Hippocampal formation (tissue), 2 donors: Measurements from ENCODE around the gene WDR93.

Source experiments
- DNase-seq, 2 donors: peaks; one replicate each; lab custom pipeline; 2025; lab: John Stamatoyannopoulos, UW

The WDR93 gene

GRCh38 chr15:89690276-89691218 lies at the start of gene WDR93, which contains the start of gene PEX11A:
Gene WDR93, plus strand, starts transcription at chr15:89690811. Its CDS starts 10,936 bp downstream, at chr15:89701747.
Gene PEX11A, minus strand, starts transcription at chr15:89690754. Its CDS starts 122 bp downstream, at chr15:89690632.
- DNase-seq = peak; percentile 20 to 45

DNA sequence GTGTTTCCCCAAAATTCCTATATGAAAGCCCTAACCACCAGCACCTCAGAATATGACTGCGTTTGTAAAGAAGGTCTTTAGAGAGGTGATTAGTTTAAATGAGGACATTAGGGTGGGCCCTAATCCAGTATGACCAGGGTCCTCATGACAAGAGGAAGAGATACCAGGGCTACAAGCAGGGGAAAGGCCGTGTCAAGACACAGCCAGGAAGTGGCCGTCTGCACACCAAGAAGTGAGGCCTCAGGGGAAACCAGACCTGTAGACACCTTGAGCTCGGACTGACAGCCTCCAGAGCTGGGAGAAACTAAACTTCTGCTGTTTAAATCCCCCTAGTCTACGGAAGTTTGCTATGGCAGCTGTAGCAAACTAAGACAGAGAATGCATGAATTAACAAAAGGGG lies 49.6 kb upstream of the WDR93 start:
- DNase-seq = no peak

- DNase-seq = no peak
Observed at GRCh38 chr15:89642106-89642505, 48.5 kb upstream of the WDR93 start.

- no peak for DNase-seq
Observed at GRCh38 chr15:89645680-89646079, 44.9 kb upstream of the WDR93 start.

DNA sequence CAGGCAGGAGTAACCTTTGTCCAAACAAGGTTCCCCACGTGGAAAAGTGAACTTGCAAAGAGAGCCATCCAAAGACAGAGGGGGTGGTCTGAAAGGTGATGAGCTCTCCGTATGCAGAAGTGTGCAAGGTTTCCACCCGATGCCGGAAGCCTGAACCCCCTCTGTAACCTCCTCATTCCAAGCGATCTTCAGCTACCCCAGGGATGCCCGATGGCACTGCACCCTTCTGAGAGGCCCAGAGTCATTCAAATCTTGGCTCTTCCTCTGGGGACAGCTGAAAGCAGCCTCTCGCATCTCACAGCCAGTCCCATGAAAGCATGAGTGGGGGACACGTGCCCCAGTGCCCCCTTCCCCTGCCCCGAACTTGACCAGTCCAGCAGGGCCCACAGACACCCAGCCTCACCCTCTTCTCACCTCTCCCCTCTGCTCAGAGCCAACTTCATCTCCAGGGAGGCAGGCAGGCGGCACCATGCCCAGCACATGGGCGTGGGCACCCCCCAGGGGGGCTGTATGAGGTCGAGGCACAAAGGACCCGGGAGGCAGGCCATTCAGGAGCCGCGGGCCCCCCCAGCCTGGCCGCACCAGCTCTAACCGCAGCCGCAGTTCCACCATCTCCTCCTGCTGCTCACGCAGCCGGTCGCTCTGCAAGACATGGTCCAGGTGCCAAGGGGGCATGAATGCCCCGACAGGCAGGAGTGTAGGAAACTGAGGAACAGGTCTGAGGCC lies 44.0 kb upstream of the WDR93 start:
- DNase-seq = no peak

DNA sequence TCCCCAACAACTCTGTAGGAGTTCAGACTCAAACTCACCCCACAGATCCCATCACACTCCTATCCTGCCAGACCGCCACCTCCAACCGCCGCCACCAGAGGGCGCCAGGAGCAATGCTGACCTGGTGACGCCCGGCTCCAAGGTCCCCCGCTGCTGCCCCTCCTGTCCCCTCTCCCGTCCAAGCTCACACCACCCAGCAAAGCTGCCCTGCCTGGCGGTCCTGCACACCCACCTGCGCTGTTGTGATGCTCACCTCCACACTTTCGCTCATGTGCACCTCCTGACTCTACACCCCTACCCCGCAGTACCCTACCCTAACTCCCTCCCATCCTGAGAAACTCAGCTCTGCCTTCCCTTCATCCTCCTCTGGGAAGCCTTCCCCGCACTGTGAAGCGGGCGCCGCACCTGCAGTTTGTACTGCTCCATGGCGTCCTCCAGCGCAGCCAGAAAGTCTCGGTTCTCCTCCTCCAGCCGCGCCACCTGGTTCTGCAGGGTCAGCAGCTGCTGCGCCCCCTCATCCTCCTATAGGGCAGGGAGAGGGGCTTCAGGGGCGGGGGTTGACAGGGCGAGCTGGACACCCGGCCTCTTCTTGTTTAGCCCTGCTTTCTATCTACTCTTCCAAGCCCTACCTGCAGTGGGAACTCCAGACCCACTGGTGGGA lies 43.3 kb upstream of the WDR93 start:
- peak in 1 of 2 donors; percentile 14 for DNase-seq

DNA sequence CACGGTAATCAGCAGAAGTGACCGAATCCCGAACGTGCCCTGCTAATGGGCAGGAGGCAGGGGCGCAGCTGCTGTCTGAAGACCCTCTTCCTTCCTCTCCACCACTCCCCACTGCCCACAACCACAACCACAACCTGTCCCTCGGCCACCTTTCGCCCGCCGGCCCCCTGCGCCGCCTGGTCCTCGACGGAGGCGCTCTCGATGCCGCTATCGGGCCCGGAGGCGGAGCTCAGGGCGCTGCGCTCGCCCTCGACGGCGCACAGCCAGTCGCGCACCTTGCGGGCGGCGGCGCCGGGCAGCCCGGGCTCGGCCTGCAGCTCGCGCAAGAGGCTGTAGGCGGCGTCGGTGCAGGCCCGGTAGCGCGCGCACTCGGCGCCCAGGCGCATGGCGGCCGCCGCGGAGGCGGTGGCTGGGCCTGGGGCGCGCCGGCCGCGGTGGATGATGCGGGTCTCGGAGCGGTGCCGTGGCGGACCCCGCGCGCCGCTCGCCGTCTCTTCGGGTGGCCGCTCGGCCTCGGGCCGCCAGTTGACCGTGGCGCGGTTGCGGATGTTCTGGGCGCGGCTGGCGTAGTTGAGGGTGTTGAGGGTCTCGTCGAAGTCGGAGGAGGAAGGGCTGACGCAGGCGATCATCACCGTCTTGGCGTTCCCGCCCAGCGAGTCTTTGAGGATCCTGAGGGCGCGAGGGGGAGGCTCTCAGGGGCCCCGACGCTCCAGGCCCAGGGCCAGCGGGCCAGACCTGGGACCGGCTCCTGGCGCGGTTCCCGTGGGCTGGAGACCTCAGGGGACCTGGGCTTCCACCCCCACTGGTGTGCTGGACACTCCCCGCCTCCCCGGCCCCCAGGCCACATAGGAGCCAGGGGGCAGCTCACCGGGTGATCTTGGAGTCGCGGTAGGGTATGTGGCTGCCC lies 42.3 kb upstream of the WDR93 start:
- no peak for DNase-seq

- DNase-seq = no peak
Observed at GRCh38 chr15:89649013-89649625, 41.5 kb upstream of the WDR93 start.

GRCh38 chr15:89649716-89650115 lies 40.9 kb upstream of the WDR93 start:
- DNase-seq = no peak

GRCh38 chr15:89652131-89652530 lies 38.5 kb upstream of the WDR93 start:
- DNase-seq = no peak

DNA sequence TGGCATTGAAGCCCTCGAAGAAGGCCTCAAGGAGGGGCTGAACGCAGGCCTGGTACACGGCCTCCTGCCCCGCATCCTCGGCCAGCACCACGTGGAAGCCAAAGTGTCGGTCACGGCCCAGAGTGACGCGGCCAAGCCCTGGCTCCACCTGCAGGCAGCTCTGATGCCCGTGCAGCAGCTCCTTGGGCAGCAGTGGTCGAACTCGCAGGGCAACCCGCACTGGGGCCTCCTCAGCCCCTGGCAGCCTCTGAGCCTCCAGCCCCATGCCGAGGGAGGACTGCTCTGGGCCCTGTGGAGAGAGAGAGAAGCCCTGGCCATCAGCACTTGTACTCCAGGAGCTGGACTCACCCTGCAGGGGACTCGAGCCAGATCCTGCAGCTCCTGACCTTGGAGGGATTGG lies 37.9 kb upstream of the WDR93 start:
- no peak for DNase-seq

GRCh38 chr15:89653578-89653977 lies 37.0 kb upstream of the WDR93 start:
- no peak for DNase-seq

DNA sequence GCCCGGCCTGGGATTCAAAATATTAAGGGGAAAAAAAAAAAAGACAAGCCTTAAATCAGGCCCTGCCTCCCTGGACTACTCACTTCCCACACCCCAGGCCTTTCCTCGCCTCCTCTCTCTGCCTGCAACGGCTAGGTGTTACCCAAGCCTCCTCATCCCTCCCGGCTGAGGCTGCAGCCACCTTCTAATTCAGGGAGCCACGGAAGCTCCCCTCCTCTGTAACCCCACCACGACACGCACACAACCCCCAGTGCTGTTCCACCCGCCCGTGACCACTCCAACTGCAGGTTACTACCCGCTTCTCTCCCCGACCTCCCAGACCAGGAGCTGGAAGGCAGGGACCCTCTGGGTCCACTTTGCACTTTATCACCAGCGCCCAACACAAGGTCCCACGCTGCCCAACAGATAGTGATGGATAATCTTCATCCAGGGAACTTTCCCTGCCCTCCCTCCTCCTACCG lies 36.3 kb upstream of the WDR93 start:
- no peak for DNase-seq

DNA sequence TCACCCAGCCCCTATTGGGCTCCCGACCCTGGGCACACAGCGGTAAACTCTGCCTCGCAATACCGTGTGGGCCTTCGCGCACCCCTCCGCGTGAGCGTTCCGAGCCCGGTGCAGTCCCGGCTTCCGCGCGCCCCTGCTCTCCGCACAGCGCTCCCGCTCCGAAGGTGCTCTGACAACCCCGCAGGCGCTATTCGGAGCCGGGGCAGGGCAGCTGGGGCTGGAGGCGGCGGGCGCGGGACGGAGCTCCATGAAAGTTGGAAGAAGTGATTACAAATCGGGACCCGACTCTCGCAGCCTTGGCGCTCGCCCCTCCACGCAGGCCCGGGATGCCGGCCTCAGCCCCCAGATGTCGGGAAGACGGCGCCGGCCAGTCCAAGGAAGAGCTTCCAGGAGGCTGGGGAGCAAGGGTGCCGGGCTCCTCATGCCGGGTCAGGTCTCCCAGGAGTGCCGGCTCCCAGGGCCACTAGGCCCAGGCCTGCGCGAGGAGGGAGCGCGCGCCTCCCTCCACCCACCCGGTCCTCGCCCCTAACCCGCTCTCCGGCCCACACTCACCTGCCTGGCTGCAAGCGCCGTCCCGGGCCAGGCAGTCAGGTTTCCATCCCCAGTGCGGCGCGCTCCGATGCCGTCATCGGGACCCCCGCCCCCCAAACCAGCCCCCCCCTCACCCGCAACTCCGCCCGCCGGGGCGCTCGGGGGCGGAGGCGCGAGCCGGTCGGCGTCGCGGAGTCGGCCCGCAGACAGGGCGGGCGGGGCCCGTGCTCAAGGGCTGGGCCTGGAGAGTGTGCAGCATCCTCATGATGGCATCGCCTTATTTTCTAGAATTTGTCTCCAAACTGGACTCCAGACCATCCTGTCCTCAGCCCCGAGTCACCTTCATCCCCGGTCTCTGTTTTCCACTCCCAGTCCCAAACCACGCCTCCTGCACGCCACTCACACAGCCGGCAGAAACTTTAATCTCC lies 35.5 kb upstream of the WDR93 start, which contains the start of gene KIF7:
KIF7 (minus strand) TSS at position 621 of the 959 bp plus-strand sequence. CDS start 2,537 bp downstream, outside the sequence.
- no peak for DNase-seq

DNA sequence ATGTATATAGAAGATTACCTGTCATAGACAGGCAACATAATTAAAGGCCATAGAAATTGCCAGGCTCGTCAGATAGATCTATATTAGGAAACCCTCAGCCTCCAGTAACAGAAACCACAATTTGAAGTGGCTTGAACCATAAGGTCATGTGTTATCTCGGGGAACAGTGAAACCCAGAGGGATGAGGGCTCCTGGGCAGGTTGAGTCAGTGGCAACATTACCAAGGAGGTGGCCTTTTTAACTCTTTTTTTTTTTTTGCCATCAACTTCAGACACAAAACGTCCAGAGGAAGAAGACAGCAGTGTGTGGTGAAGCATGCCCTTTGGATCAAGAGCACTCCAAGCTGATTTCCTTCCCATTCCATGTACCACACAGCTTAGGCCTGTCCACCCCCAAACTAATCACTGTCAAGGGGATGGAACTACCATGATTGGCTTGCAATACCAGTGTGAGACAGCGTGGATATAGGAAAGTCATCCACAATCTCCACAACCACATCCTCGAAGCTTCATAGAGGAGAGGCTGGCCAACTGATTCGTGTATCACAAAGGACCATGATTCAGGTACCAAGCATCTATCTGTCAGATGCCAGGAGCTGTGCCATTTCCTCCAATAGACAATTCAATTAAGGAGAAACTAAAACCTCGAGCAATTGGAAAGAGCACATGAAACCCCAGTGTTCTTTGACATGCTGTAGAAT lies 34.3 kb upstream of the WDR93 start:
- no peak for DNase-seq

- no peak for DNase-seq
Observed at GRCh38 chr15:89657686-89658200, 32.9 kb upstream of the WDR93 start.

DNA sequence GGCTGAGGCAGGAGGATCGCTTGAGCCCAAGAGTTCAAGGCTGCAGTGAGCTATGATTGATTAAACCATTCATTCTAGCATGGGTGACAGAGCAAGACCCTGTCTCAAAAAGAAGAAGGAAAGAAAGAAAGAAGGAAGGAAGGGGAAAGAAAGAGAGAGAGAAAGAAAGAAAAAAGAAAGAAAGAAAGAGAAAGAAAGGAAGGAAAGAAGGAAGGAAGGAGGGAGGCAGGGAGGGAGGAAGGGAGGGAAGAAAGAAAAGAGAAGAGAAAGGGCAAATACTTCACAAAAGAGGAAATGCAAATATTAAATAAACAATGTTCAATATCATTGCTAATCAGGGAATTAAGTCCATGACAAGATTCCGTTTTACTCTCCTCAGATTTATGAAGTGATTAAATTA lies 31.3 kb upstream of the WDR93 start:
- DNase-seq = no peak

DNA sequence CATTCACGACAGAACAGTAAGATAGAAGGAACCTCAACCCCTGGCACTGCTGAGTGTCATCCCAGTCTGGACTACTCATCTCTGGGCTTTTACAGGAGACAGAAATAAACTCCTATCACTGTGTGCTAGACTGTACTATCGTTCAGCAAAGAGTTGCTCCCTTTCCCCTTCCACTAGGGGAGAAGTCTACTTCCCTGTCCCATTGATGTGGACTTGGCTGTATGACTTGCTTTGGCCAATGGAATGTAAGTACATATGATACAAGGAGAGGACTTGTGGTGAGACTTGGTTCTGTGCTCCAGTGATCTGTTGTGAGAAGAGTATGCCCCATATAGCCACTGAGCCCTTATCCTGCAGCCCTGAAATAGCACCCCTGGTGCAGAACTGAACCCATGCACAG lies 30.1 kb upstream of the WDR93 start:
- no peak for DNase-seq
